ENCODE data around the gene NLN.

DNA sequence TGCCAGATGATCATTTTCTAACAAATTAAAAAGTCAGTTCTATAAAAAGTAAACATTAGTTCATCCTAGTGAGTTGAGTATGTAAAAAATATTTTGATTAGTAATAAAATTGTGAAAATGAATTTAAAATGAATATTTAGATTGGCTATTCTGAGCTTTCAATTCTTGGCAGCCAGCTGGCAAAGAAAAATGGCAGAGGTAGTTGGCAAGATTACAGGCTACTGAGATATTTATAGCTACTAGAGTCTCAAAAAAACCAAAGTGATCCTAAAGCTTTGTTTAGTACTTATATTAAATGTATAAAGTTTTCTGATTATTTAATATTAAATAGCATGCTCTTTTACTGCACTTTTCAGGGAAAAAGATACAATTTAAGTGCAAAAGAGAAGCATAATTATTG is 25.1 kb upstream of the NLN start:
- no peak for TF ChIP-seq CTCF (conservative IDR thresholded peaks at IDR 0.05)
- no peak for TF ChIP-seq ZFX (IDR thresholded peaks at IDR 0.05)
